Thoracic aorta (tissue), 2 donors: Measurements from ENCODE around the gene SLC13A5. TPM values are rescaled to one million over a fixed set of nuclear protein-coding genes. Genes with fewer than 3 reads are reported as not detected.

Experiments
- ATAC-seq: fragments of 150-250 bp; one replicate; pipeline ENCODE4 v1.8.0; 2017; ENCODE audit warnings: low read depth; ENCODE audit not compliant: insufficient number of reproducible peaks, low FRiP score
- DNase-seq: peaks from one replicate; pipeline ENCODE4 v3.0.0-alpha.2; 2020; ENCODE audit warnings: low spot score
- H3K27ac ChIP-seq, 2 donors: fragments of 200-600 bp; sonication (generic); 1 replicate in 1 of 2; 2 replicates in 1 of 2; pipeline ENCODE4 v1.5.1; 2016; ENCODE audit warnings: mild to moderate bottlenecking in 2 of 2, moderate library complexity in 2 of 2
- H3K27me3 ChIP-seq: fragments of 200-600 bp; sonication (generic); replicated peaks from 2 replicates; pipeline ENCODE4 v1.6.0; 2016; ENCODE audit warnings: mild to moderate bottlenecking; ENCODE audit not compliant: insufficient read depth
- H3K36me3 ChIP-seq: fragments of 200-600 bp; sonication (generic); one replicate; pipeline ENCODE4 v1.5.1; 2016
- H3K4me1 ChIP-seq, 2 donors: fragments of 200-600 bp; sonication (generic); 1 replicate in 1 of 2; 2 replicates in 1 of 2; pipeline versions ENCODE4 v1.5.1 to v1.6.0; 2016; ENCODE audit warnings: low read depth in 2 of 2, mild to moderate bottlenecking in 1 of 2; ENCODE audit not compliant: control insufficient read depth in 1 of 2
- H3K4me3 ChIP-seq: fragments of 200-600 bp; sonication (generic); 2 replicates; pipeline ENCODE4 v1.5.1; 2016; ENCODE audit warnings: mild to moderate bottlenecking
- H3K9me3 ChIP-seq: fragments of 200-600 bp; sonication (generic); 2 replicates; pipeline ENCODE4 v1.5.1; 2016
- CTCF ChIP-seq: fragments of 200-600 bp; sonication (generic); IDR thresholded peaks from one replicate; pipeline ENCODE4 v1.5.1; 2019; ENCODE audit warnings: antibody characterized with exemption
- total RNA-seq, 2 donors: library from RNA; depleted of rRNA; stranded (reverse); fragments of >200 nt; gene quantifications; one replicate each; pipeline versions ENCODE4 v1.1.0 to v1.2.3, GENCODE V29; 2016

The SLC13A5 gene
- total RNA-seq, 2 donors from 2014 or later = not detected

- Histone ChIP-seq H3K36me3 (no peaks in the 10 kb centered on the region), H3K27me3 (peaks cover 4% of the 10 kb centered on the region), H3K4me3 (no peak overlapping the region), H3K4me1 (no peaks in the 10 kb centered on the region), H3K9me3 (peaks cover 3% of the 10 kb centered on the region), H3K27ac (no peak overlapping the region)
- TF ChIP-seq CTCF = no peak
- DNase-seq (no peak), ATAC-seq (no peak)
These were observed 1.2 kb upstream of the SLC13A5 start for GRCh38 chr17:6714315-6714874.

- no peaks in the 10 kb centered on the region for H3K4me1 ChIP-seq
- H3K36me3 ChIP-seq = no peaks in the 10 kb centered on the region
- DNase-seq (no peak), ATAC-seq (no peak)
- H3K27me3 ChIP-seq = peaks cover 4% of the 10 kb centered on the region
- TF ChIP-seq CTCF = no peak
- H3K27ac ChIP-seq = no peak overlapping the region
- H3K4me3 ChIP-seq = peak overlapping the region; percentile 42
- H3K9me3 ChIP-seq = peaks cover 3% of the 10 kb centered on the region
These were observed 726 bp upstream of the SLC13A5 start for GRCh38 chr17:6713918-6714271.

GRCh38 chr17:6712854-6713129 lies 377 bp downstream of the SLC13A5 start:
- no peak for TF ChIP-seq CTCF
- H3K27me3 ChIP-seq = peaks cover 4% of the 10 kb centered on the region
- H3K36me3 ChIP-seq = no peaks in the 10 kb centered on the region
- H3K4me1 ChIP-seq = no peaks in the 10 kb centered on the region
- no peak overlapping the region for H3K27ac ChIP-seq
- H3K9me3 ChIP-seq = peaks cover 3% of the 10 kb centered on the region
- H3K4me3 ChIP-seq = no peak overlapping the region
- no peak for ATAC-seq
- no peak for DNase-seq

- TF ChIP-seq CTCF = no peak
- Histone ChIP-seq H3K36me3 (no peaks in the 10 kb centered on the region), H3K4me1 (no peaks in the 10 kb centered on the region), H3K27ac (no peak overlapping the region), H3K4me3 (no peak overlapping the region), H3K9me3 (peaks cover 3% of the 10 kb centered on the region), H3K27me3 (peaks cover 4% of the 10 kb centered on the region)
- ATAC-seq (no peak), DNase-seq (no peak)
These were observed 913 bp downstream of the SLC13A5 start for GRCh38 chr17:6712058-6712853.

GRCh38 chr17:6711681-6712057 lies 1.5 kb downstream of the SLC13A5 start:
- no peak for TF ChIP-seq CTCF
- Histone ChIP-seq H3K27me3 (peaks cover 4% of the 10 kb centered on the region), H3K27ac (no peak overlapping the region), H3K9me3 (peaks cover 3% of the 10 kb centered on the region), H3K36me3 (no peaks in the 10 kb centered on the region), H3K4me3 (no peak overlapping the region), H3K4me1 (no peaks in the 10 kb centered on the region)
- ATAC-seq = no peak
- no peak for DNase-seq
